HL-60 (cell line): ENCODE results near the gene CNTN1.

Source experiments
- DNase-seq, 2 experiments: peaks; one replicate each; pipeline ENCODE4 v3.0.0-alpha.2; 2010 to 2020; ENCODE audit warnings: low read depth in 1 of 2, low spot score in 1 of 2
- H3K27ac ChIP-seq: fragments of 250-450 bp; sonication (Bioruptor Pico); replicated peaks from 2 replicates; pipeline ENCODE4 v1.5.1; 2020; ENCODE audit warnings: mild to moderate bottlenecking, moderate library complexity
- H3K27me3 ChIP-seq: fragments of 250-450 bp; sonication (Bioruptor Pico); 2 replicates; pipeline ENCODE4 v1.5.1; 2021; ENCODE audit warnings: mild to moderate bottlenecking, moderate library complexity; ENCODE audit not compliant: insufficient read depth, poor library complexity, severe bottlenecking
- H3K4me3 ChIP-seq: replicated peaks from 2 replicates; pipeline ENCODE4 v1.5.1; 2011; ENCODE audit warnings: mild to moderate bottlenecking, control low read depth, low read length; ENCODE audit not compliant: insufficient read depth
- CTCF ChIP-seq: IDR thresholded peaks from one replicate; pipeline ENCODE4 v1.5.1; 2011; ENCODE audit warnings: low read length, control low read depth, inconsistent platforms; ENCODE audit not compliant: insufficient read depth
- GABPA ChIP-seq: IDR thresholded peaks from 2 replicates; pipeline ENCODE4 v1.6.1; 2012; ENCODE audit warnings: low read depth
- POLR2AphosphoS5 ChIP-seq: IDR thresholded peaks from 2 replicates; pipeline ENCODE4 v1.6.1; 2012; ENCODE audit warnings: low read depth
- SPI1 ChIP-seq: IDR thresholded peaks from 2 replicates; pipeline ENCODE4 v1.6.1; 2012; ENCODE audit warnings: low read depth, mild to moderate bottlenecking, borderline replicate concordance
- TF ChIP-seq, protein P1 (sequence below): IDR thresholded peaks from 2 replicates; pipeline ENCODE4 v1.6.1; 2012; ENCODE audit warnings: low read depth; ENCODE audit not compliant: insufficient replicate concordance

CNTN1 gene

DNA sequence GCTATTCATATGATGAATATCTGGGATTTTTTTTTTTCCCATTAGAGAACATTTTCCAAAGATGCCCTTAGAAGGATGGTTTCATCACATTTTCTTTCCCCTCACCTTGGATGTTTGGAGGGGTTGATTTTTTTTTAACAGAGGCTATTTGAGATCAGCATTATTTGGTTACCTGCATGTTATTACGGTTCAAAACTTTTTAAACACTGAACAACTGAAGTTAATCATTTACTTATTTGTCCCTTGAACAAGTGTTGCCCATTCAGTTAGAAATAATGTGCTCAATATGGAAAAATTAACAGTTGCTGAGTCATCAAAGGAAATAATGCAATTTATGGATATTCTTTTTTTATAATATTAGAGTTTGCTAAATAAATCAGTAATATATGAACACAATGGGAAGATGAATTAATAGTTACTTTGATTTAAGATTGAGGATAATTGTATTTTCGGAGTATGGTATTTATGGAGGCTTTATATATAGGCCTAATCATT lies 26.7 kb downstream of the CNTN1 start:
- DNase-seq, result no peak
- TF ChIP-seq GABPA, result no peak
- no peak for TF ChIP-seq SPI1
- TF ChIP-seq, protein P1, sequence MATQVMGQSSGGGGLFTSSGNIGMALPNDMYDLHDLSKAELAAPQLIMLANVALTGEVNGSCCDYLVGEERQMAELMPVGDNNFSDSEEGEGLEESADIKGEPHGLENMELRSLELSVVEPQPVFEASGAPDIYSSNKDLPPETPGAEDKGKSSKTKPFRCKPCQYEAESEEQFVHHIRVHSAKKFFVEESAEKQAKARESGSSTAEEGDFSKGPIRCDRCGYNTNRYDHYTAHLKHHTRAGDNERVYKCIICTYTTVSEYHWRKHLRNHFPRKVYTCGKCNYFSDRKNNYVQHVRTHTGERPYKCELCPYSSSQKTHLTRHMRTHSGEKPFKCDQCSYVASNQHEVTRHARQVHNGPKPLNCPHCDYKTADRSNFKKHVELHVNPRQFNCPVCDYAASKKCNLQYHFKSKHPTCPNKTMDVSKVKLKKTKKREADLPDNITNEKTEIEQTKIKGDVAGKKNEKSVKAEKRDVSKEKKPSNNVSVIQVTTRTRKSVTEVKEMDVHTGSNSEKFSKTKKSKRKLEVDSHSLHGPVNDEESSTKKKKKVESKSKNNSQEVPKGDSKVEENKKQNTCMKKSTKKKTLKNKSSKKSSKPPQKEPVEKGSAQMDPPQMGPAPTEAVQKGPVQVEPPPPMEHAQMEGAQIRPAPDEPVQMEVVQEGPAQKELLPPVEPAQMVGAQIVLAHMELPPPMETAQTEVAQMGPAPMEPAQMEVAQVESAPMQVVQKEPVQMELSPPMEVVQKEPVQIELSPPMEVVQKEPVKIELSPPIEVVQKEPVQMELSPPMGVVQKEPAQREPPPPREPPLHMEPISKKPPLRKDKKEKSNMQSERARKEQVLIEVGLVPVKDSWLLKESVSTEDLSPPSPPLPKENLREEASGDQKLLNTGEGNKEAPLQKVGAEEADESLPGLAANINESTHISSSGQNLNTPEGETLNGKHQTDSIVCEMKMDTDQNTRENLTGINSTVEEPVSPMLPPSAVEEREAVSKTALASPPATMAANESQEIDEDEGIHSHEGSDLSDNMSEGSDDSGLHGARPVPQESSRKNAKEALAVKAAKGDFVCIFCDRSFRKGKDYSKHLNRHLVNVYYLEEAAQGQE, result no peak
- TF ChIP-seq CTCF, result no peak
- Histone ChIP-seq H3K4me3 (no peak overlapping the region), H3K27me3 (no peaks in the 10 kb centered on the region), H3K27ac (no peak overlapping the region)

DNA sequence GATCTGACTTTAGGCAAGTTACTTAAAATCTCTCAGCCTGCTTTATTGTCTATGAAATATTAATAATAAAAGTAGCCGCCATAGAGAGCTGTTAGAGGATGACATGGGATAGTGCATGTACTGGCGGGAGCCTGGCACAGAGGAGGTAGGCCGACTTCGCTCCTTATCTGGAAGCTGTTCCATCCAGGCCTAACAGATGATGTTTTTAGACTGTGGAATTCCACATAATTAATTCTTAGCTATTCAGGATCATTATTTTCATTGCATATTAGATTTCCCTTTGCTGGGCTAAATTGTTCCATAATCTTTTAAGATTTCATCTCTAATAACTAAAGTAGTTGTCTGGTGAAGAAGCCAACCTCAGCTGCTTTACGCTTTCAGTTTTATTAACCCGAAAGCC lies 30.8 kb downstream of the CNTN1 start:
- TF ChIP-seq POLR2AphosphoS5 (no peak), GABPA (no peak), CTCF (no peak), SPI1 (no peak)
- TF ChIP-seq, protein P1, result no peak
- H3K27me3 ChIP-seq, result no peaks in the 10 kb centered on the region
- H3K27ac ChIP-seq, result no peak overlapping the region
- no peak overlapping the region for H3K4me3 ChIP-seq
- DNase-seq, result no peak

DNA sequence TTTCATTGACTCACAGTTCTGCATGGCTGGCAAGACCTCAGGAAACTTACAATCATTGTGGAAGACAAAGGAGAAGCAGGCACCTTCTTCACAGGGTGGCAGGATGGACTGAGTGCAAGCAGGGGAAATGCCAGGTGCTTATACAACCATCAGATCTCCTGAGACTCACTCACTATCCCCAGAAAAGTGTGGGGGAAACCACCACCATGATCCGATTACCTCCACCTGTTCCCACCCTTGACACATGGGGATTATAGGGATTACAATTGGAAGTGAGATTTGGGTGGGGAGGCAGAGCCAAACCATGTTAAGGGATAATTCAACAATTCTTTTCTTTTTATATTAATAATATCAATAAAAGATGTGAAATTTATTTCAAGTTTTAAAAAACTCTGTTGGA lies 34.1 kb downstream of the CNTN1 start:
- TF ChIP-seq CTCF, result no peak
- no peak for TF ChIP-seq POLR2AphosphoS5
- no peak for TF ChIP-seq GABPA
- TF ChIP-seq, protein P1, result no peak
- TF ChIP-seq SPI1, result no peak
- DNase-seq, result no peak
- no peak overlapping the region for H3K27ac ChIP-seq
- H3K4me3 ChIP-seq, result no peak overlapping the region
- no peaks in the 10 kb centered on the region for H3K27me3 ChIP-seq
